ENCODE measurements around the gene TNNI3. TPM values are rescaled to one million over a fixed set of nuclear protein-coding genes. Genes with fewer than 3 reads are reported as not detected.
"Not testable (repeated sequence)": the region's sequence is repeated elsewhere in the genome, so short reads cannot be mapped to it uniquely, and the experiment has no call there.

Gene TNNI3
- total RNA-seq, 1 experiment from 2014 or later, result 0.48 TPM

- no peak for DNase-seq (ENCODE audit: low read depth)
Observed at GRCh38 chr19:55173186-55173713, 15.7 kb upstream of the TNNI3 start.

GRCh38 chr19:55172741-55173140 is 15.2 kb upstream of the TNNI3 start:
- peak; percentile 68 for DNase-seq (ENCODE audit: low read depth)

- DNase-seq (ENCODE audit: low read depth), result not testable (repeated sequence)
Observed at GRCh38 chr19:55172318-55172717, 14.8 kb upstream of the TNNI3 start.

GRCh38 chr19:55171440-55171839 is 13.9 kb upstream of the TNNI3 start:
- DNase-seq (ENCODE audit: low read depth), result no peak

- no peak for DNase-seq (ENCODE audit: low read depth)
Observed at GRCh38 chr19:55169136-55169535, 11.6 kb upstream of the TNNI3 start.

GRCh38 chr19:55166530-55167268 is 9.2 kb upstream of the TNNI3 start, which contains the start of gene DNAAF3:
TSS of gene DNAAF3 (minus strand) at chr19:55166613. CDS start at chr19:55166413, 200 bp downstream.
- DNase-seq (ENCODE audit: low read depth), result peak; percentile 98

GRCh38 chr19:55165952-55166529 is 8.5 kb upstream of the TNNI3 start:
- peak; percentile 71 for DNase-seq (ENCODE audit: low read depth)

GRCh38 chr19:55161571-55162322 is 4.2 kb upstream of the TNNI3 start:
- DNase-seq (ENCODE audit: low read depth), result no peak

- no peak for DNase-seq (ENCODE audit: low read depth)
Observed at GRCh38 chr19:55160986-55161365, 3.4 kb upstream of the TNNI3 start.

- DNase-seq (ENCODE audit: low read depth), result peak; percentile 80
Observed at GRCh38 chr19:55160128-55160985, 2.8 kb upstream of the TNNI3 start.

GRCh38 chr19:55158848-55159749 is 1.6 kb upstream of the TNNI3 start:
- DNase-seq (ENCODE audit: low read depth), result peak; percentile 83

- DNase-seq (ENCODE audit: low read depth), result no peak
Observed at GRCh38 chr19:55158423-55158822, 891 bp upstream of the TNNI3 start.

- peak; percentile 63 for DNase-seq (ENCODE audit: low read depth)
Observed at GRCh38 chr19:55156202-55157063, 1.1 kb downstream of the TNNI3 start.

GRCh38 chr19:55155784-55156183 is 1.7 kb downstream of the TNNI3 start:
- DNase-seq (ENCODE audit: low read depth), result not testable (repeated sequence)

GRCh38 chr19:55153652-55154264 is 3.8 kb downstream of the TNNI3 start:
- no peak for DNase-seq (ENCODE audit: low read depth)

GRCh38 chr19:55152017-55152416 is 5.5 kb downstream of the TNNI3 start:
- no peak for DNase-seq (ENCODE audit: low read depth)

GRCh38 chr19:55149078-55150003 is 8.2 kb downstream of the TNNI3 start, which contains the start of gene TNNT1:
TSS of gene TNNT1 (minus strand) at chr19:55149206. CDS start at chr19:55147157, 2,049 bp downstream.
- no peak for DNase-seq (ENCODE audit: low read depth)

Data from RPMI7951 (cell line).